KBM-7 (cell line): ENCODE data around the gene ATP6V1C2.

Experiments
- DNase-seq: peaks from one replicate; pipeline ENCODE4 v3.0.0-alpha.2; 2015
- in situ Hi-C: fragments of 300-500 bp; cut with MboI; formaldehyde crosslinking; loops from 2 replicates; pipeline ENCODE4 v1.14.3; 2020; ENCODE audit warnings: low sequenced_read_pairs, low pct_unique_long_range_greater_than_20kb, mixed read lengths

The ATP6V1C2 gene

DNA sequence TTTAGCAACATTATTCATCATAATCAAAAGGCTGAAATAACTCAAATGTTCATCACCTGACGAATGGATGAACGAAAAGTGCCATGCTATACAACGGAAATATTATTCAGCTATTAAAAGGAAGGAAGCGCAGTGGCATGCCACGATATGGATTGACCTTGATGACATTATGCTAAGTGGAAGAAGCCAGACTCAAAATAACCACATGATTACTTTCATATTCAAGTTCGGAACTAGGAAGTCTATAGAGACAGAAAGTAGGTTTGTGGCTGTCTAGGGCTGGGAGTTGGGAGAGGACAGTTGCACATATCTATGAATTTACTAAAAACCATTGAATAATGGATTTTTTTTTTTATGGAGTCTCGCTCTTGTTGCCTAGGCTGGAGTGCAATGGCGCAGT lies 104.6 kb downstream of the ATP6V1C2 start:
- no peak for DNase-seq
- in situ Hi-C loops, result loop anchor here (25.0 kb wide), 1 partner anchor 761 kb away; no protein-coding TSS in a partner anchor

GRCh38 chr2:10826625-10827024 lies 105.2 kb downstream of the ATP6V1C2 start:
- no peak for DNase-seq
- in situ Hi-C loops, result loop anchor here (25.0 kb wide), 1 partner anchor 761 kb away; no protein-coding TSS in a partner anchor

DNA sequence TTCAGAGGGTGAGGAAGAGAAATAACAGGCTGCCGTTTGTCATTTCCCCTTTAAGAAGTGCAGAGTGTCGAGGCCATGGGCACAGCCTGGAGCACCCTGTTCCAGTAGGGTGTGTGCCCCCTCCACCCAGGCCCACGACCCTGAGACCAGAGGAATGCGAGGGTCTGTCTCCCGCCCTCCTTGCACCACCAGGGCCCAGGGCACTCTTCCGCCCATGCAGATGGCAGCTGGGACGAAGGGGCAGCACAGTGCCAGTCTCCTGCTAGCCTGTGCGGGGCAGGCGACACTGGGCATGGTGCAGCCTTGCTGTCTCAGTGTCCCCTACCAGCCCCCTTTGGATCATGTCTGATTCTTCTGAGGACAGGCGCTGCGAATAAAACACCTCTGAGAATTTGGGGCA lies 106.9 kb downstream of the ATP6V1C2 start:
- no peak for DNase-seq
- in situ Hi-C loops, result loop anchor here (25.0 kb wide), 1 partner anchor 759 kb away; no protein-coding TSS in a partner anchor

- DNase-seq, result no peak
- in situ Hi-C loops, result loop anchor here (25.0 kb wide), 1 partner anchor 758 kb away; no protein-coding TSS in a partner anchor
Observed at GRCh38 chr2:10829299-10829698, 107.9 kb downstream of the ATP6V1C2 start.

DNA sequence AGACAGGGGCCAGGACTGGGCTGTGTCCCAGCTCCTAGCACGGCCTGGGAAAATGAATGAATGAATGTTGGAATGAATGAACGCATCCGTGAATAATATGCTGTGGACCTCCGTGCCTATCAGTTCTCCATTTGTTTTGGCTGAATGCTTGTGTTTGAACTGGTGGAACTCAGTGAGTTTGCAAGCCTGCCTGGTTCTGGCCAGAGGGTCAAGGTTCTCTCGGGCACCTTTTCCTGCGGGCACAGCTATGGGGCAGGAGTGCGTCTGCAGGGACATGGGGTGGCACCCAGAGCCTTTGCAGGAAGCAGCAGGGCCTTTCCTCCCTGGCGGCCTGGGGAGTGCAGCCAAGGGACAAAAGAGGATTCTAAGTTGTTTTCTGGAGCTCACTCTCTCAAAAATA lies 108.8 kb downstream of the ATP6V1C2 start:
- in situ Hi-C loops, result loop anchor here (10.0 to 25.0 kb wide), 2 partner anchors 295 to 757 kb away; no protein-coding TSS in a partner anchor
- DNase-seq, result no peak

- DNase-seq, result no peak
- in situ Hi-C loops, result loop anchor here (10.0 to 25.0 kb wide), 2 partner anchors 294 to 756 kb away; no protein-coding TSS in a partner anchor
Observed at GRCh38 chr2:10830641-10831399, 109.4 kb downstream of the ATP6V1C2 start.

DNA sequence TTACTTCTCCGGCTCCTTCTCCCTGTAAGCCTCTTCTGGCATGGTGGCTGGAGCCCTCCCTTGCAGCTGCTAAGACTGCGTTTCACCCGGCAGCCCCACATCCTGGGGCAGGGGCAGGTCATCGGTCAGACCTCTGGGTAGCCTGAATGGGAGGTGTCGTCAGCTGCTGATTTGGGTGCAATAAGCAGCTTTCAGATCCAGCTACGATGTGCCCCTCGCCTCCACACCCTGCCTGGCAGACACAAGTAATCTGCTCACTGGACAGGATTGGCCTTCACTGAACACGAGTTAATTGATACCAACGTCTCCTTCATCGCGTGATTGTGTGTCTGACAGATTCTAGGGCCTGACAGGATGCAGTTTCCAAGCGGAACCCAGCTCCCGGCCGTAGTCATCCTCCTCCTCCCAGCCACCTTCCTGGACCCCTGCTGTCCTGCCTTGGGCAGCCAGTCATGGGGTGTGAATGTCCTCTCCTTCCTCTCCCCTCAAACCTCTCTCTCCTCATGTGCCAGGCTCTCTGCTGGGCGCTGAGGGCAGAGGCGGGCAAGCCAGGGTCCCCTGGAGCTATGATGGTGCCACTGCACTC lies 110.1 kb downstream of the ATP6V1C2 start:
- DNase-seq, result no peak
- in situ Hi-C loops, result loop anchor here (10.0 to 25.0 kb wide), 2 partner anchors 293 to 756 kb away; no protein-coding TSS in a partner anchor

GRCh38 chr2:10832203-10832936 lies 110.9 kb downstream of the ATP6V1C2 start:
- in situ Hi-C loops, result loop anchor here (10.0 to 25.0 kb wide), 2 partner anchors 292 to 755 kb away; no protein-coding TSS in a partner anchor
- DNase-seq, result peak; percentile 85

GRCh38 chr2:10833021-10833420 lies 111.6 kb downstream of the ATP6V1C2 start:
- in situ Hi-C loops, result loop anchor here (10.0 to 25.0 kb wide), 2 partner anchors 292 to 754 kb away; no protein-coding TSS in a partner anchor
- DNase-seq, result no peak

GRCh38 chr2:10834068-10834655 lies 112.7 kb downstream of the ATP6V1C2 start:
- in situ Hi-C loops, result loop anchor here (10.0 to 25.0 kb wide), 2 partner anchors 291 to 753 kb away; no protein-coding TSS in a partner anchor
- no peak for DNase-seq
